ENCODE results near the gene NPTX2. TPM values are rescaled to one million over a fixed set of nuclear protein-coding genes. Genes with fewer than 3 reads are reported as not detected.

NPTX2 gene
- total RNA-seq, 1 experiment from 2014 or later: 10.9 TPM

DNA sequence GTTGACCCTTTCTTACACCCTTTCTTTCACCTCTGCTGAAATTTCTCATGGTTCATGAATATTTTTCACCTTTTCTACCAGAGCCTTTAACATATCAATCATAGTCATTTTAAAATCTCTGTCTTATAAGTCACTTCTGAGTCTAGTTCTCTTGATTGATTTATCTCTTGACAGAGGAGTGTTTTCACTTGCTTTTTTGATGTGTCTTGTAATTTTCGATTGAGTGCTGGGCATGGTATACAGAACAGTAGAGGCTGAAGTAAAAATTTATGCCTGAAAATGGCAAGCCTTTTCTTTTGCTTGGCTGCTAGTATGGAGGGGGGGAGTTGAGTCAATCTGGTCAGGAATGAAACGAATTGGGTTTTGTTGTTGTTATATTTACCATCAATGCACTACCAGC lies 41.2 kb upstream of the NPTX2 start:
- no peak for DNase-seq (ENCODE audit: low spot score)
- ChIA-PET POLR2A (no interaction called here), CTCF (no interaction called here)
- Mint-ChIP-seq H3K36me3 (peaks cover 24% of the 10 kb centered on the region), H3K27ac (no peak overlapping the region), H3K9me3 (peaks cover 42% of the 10 kb centered on the region), H3K27me3 (ENCODE audit: low read depth) (peaks cover 18% of the 10 kb centered on the region), H3K4me1 (no peaks in the 10 kb centered on the region), H3K4me3 (no peak overlapping the region)
- no peak for ATAC-seq
- TF ChIP-seq FOXP1 (CRISPR knock-in tag; IDR thresholded peaks at IDR 0.05; ENCODE audit: borderline replicate concordance): no peak
- no peak for TF ChIP-seq OVOL2 (CRISPR knock-in tag; IDR thresholded peaks at IDR 0.05; ENCODE audit: borderline replicate concordance)
- no peak for TF ChIP-seq E2F1 (CRISPR knock-in tag; IDR thresholded peaks at IDR 0.05)
- no peak for TF ChIP-seq JAZF1 (CRISPR knock-in tag; IDR thresholded peaks at IDR 0.05)
- TF ChIP-seq, protein P1, sequence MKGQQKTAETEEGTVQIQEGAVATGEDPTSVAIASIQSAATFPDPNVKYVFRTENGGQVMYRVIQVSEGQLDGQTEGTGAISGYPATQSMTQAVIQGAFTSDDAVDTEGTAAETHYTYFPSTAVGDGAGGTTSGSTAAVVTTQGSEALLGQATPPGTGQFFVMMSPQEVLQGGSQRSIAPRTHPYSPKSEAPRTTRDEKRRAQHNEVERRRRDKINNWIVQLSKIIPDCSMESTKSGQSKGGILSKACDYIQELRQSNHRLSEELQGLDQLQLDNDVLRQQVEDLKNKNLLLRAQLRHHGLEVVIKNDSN (CRISPR knock-in tag; IDR thresholded peaks at IDR 0.05): no peak

GRCh38 chr7:98584830-98585229 lies 32.3 kb upstream of the NPTX2 start:
- Mint-ChIP-seq H3K4me1 (no peaks in the 10 kb centered on the region), H3K9me3 (peaks cover 33% of the 10 kb centered on the region)

More at GRCh38 chr7:98584830-98585229, 32.3 kb upstream of the NPTX2 start:
- ChIA-PET POLR2A (no interaction called here), CTCF (no interaction called here)
- ATAC-seq (no peak), DNase-seq (ENCODE audit: low spot score) (no peak)
- TF ChIP-seq ZNF416 (CRISPR knock-in tag; IDR thresholded peaks at IDR 0.05): no peak
- no peak for TF ChIP-seq ZNF232 (CRISPR knock-in tag; IDR thresholded peaks at IDR 0.05)
- TF ChIP-seq CBFB (CRISPR knock-in tag; IDR thresholded peaks at IDR 0.05; ENCODE audit: low read depth): no peak
- TF ChIP-seq E2F5 (CRISPR knock-in tag; IDR thresholded peaks at IDR 0.05): no peak
- TF ChIP-seq, protein P2, sequence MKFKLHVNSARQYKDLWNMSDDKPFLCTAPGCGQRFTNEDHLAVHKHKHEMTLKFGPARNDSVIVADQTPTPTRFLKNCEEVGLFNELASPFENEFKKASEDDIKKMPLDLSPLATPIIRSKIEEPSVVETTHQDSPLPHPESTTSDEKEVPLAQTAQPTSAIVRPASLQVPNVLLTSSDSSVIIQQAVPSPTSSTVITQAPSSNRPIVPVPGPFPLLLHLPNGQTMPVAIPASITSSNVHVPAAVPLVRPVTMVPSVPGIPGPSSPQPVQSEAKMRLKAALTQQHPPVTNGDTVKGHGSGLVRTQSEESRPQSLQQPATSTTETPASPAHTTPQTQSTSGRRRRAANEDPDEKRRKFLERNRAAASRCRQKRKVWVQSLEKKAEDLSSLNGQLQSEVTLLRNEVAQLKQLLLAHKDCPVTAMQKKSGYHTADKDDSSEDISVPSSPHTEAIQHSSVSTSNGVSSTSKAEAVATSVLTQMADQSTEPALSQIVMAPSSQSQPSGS (CRISPR knock-in tag; IDR thresholded peaks at IDR 0.05; ENCODE audit: borderline replicate concordance, low read depth): no peak
- TF ChIP-seq NFE2L1 (CRISPR knock-in tag; IDR thresholded peaks at IDR 0.05): no peak
- TF ChIP-seq, protein P3, sequence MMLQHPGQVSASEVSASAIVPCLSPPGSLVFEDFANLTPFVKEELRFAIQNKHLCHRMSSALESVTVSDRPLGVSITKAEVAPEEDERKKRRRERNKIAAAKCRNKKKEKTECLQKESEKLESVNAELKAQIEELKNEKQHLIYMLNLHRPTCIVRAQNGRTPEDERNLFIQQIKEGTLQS (CRISPR knock-in tag; conservative IDR thresholded peaks at IDR 0.05): no peak
- no peak for TF ChIP-seq ESRRA (CRISPR knock-in tag; IDR thresholded peaks at IDR 0.05; ENCODE audit: borderline replicate concordance)
- TF ChIP-seq ZNF671 (CRISPR knock-in tag; IDR thresholded peaks at IDR 0.05): no peak
- no peak for TF ChIP-seq ZNF317 (CRISPR knock-in tag; IDR thresholded peaks at IDR 0.05; ENCODE audit: borderline replicate concordance, low read depth)
- TF ChIP-seq GABPB1 (CRISPR knock-in tag; IDR thresholded peaks at IDR 0.05): no peak
- TF ChIP-seq ELF4 (CRISPR knock-in tag; IDR thresholded peaks at IDR 0.05; ENCODE audit: low read depth): no peak
- TF ChIP-seq, protein P4, sequence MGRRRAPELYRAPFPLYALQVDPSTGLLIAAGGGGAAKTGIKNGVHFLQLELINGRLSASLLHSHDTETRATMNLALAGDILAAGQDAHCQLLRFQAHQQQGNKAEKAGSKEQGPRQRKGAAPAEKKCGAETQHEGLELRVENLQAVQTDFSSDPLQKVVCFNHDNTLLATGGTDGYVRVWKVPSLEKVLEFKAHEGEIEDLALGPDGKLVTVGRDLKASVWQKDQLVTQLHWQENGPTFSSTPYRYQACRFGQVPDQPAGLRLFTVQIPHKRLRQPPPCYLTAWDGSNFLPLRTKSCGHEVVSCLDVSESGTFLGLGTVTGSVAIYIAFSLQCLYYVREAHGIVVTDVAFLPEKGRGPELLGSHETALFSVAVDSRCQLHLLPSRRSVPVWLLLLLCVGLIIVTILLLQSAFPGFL (CRISPR knock-in tag; IDR thresholded peaks at IDR 0.05; ENCODE audit: borderline replicate concordance): no peak
- no peak for TF ChIP-seq ERG (CRISPR knock-in tag; IDR thresholded peaks at IDR 0.05)
- TF ChIP-seq NFATC4 (CRISPR knock-in tag; IDR thresholded peaks at IDR 0.05): no peak
- no peak for TF ChIP-seq TEAD1 (CRISPR knock-in tag; IDR thresholded peaks at IDR 0.05)
- Mint-ChIP-seq H3K27ac (no peak overlapping the region), H3K36me3 (no peaks in the 10 kb centered on the region; the same call in 1 of the 2 replicates), H3K4me3 (no peak overlapping the region), H3K27me3 (ENCODE audit: low read depth) (peaks cover 20% of the 10 kb centered on the region)

All from WTC11 (cell line).